Muscle of leg (tissue), 11 donors: ENCODE results near the gene IRF7. TPM values are rescaled to one million over a fixed set of nuclear protein-coding genes. Genes with fewer than 3 reads are reported as not detected.

Source experiments
- DNase-seq: peaks from one replicate; pipeline ENCODE4 v3.0.0; 2013
- H3K27ac ChIP-seq: one replicate; pipeline ENCODE4 v1.5.1; 2013; ENCODE audit warnings: mild to moderate bottlenecking, low read length, control low read depth
- H3K27me3 ChIP-seq: one replicate; pipeline ENCODE4 v1.6.1; 2013; ENCODE audit warnings: low read length; ENCODE audit not compliant: control insufficient read depth, insufficient read depth
- H3K36me3 ChIP-seq: one replicate; pipeline ENCODE4 v1.6.1; 2013; ENCODE audit warnings: low read length; ENCODE audit not compliant: control insufficient read depth, insufficient read depth
- H3K4me1 ChIP-seq: one replicate; pipeline ENCODE4 v1.6.1; 2013; ENCODE audit warnings: low read length; ENCODE audit not compliant: control insufficient read depth, insufficient read depth
- H3K4me3 ChIP-seq: one replicate; pipeline ENCODE4 v1.5.1; 2013; ENCODE audit warnings: low read length, control low read depth
- H3K9me3 ChIP-seq: replicated peaks from 2 replicates; pipeline ENCODE4 v1.6.1; 2013; ENCODE audit warnings: low read depth, low read length; ENCODE audit not compliant: control insufficient read depth
- WGBS: methylation state at CpG from one replicate; pipeline ENCODE4 v1.1.5; 2013; ENCODE audit warnings: missing lambda C conversion rate; ENCODE audit not compliant: insufficient coverage; 5-methylcytosine and 5-hydroxymethylcytosine counted together
- polyA plus RNA-seq, 8 donors: library from polyadenylated mRNA; unstranded; fragments of 120-200 nt; gene quantifications; one replicate each; pipeline versions ENCODE4 v1.2.1 to v1.2.3, GENCODE V29; 2013; ENCODE audit warnings: inconsistent platforms in 1 of 8, low replicate concordance in 1 of 8; ENCODE audit not compliant: insufficient read length in 8 of 8, insufficient read depth in 1 of 8
- total RNA-seq: library from RNA; stranded (reverse); fragments of 120-200 nt; gene quantifications from one replicate; pipeline ENCODE4 v1.2.4, GENCODE V29; 2013

Gene IRF7
- total and polyA plus RNA-seq, 9 donors = 7.8 to 14.7 (median 9.6) TPM

DNA sequence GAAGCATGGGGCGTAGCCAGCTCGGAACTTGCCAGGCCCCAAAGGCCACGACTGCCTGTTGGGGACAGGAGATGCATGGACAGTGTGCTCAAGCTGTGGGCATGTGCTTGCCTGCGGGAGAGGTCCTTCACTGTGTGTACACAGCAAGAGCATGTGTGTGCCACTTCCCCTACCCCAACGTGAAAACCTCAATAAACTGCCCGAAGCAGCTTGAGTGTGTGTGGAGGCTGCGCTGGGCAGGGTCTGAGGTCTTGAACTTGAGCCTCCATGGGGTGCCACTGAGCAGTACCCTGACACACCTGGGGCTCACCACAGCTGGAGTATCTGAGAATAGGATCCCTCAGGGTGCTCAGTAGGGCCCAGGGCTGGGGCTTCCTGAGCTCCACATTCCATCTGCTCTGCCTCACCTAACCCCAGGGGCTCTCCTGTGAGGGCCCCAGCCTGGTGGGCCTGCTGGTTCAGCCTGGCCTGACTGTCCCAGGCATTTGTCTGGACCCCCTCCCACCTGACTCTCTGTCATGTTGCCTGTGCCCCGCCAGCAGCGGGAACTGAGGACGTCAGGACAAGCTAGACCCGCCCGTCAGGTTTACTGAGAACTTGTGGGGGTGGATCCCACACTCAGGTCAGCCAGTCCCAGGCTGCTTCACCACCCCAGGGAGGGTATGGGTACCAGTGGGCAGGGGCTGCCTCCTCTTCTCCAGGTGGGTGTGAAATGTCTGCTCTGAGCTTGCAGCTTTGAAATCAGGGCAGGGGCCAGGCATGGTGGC is 51.8 kb downstream of the IRF7 start:
- H3K27me3 ChIP-seq = peaks cover 22% of the 10 kb centered on the region
- no peaks in the 10 kb centered on the region for H3K9me3 ChIP-seq
- 78% methylated on average over 8 of the region's 12 CpGs for WGBS
- no peak overlapping the region for H3K4me3 ChIP-seq
- H3K27ac ChIP-seq = no peak overlapping the region
- no peaks in the 10 kb centered on the region for H3K36me3 ChIP-seq
- peaks cover 27% of the 10 kb centered on the region for H3K4me1 ChIP-seq
- no peak for DNase-seq

DNA sequence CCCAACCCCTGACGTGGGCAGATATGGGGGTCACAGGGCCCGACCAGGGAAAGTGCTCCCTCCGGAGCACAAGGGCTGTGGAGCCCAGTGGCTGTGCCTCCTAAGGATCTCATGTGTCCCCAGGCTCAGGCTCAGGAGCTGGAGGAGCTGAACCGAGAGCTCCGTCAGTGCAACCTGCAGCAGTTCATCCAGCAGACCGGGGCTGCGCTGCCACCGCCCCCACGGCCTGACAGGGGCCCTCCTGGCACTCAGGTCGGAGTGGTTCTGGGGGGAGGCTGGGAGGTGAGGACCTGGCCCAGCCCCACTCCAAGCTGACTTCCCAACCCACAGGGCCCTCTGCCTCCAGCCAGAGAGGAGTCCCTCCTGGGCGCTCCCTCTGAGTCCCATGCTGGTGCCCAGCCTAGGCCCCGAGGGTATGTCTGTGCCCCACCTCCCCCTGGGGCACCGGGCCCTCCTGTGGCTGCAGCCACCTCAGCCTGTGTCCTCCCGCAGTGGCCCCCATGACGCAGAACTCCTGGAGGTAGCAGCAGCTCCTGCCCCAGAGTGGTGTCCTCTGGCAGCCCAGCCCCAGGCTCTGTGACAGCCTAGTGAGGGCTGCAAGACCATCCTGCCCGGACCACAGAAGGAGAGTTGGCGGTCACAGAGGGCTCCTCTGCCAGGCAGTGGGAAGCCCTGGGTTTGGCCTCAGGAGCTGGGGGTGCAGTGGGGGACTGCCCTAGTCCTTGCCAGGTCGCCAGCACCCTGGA is 52.5 kb downstream of the IRF7 start:
- Histone ChIP-seq H3K4me1 (peaks cover 26% of the 10 kb centered on the region), H3K27ac (no peak overlapping the region), H3K9me3 (no peaks in the 10 kb centered on the region), H3K27me3 (peaks cover 30% of the 10 kb centered on the region), H3K4me3 (no peak overlapping the region), H3K36me3 (no peaks in the 10 kb centered on the region)
- WGBS = 86% methylated on average over 13 of the region's 18 CpGs
- DNase-seq = no peak

Other genes starting within 250 kb of the IRF7 start
- gene B4GALNT4, start 246.5 kb downstream of the IRF7 start, total RNA-seq = 14.4 TPM
- gene B4GALNT4, start 246.5 kb downstream of the IRF7 start, polyA plus RNA-seq = 10 to 100 TPM; 12.9 to 34.1 (median 21.7) TPM
- gene PKP3, start 221.7 kb downstream of the IRF7 start, total RNA-seq = 0.13 TPM
- gene PKP3, start 221.7 kb downstream of the IRF7 start, polyA plus RNA-seq = 10 to 100 TPM in 1 of 8 donors, 1 to 10 TPM in 1, under 1 TPM in 6; 0.16 to 10.5 (median 0.61) TPM
- gene SIGIRR, start 201.0 kb downstream of the IRF7 start, total RNA-seq = 16.5 TPM
- 10 to 100 TPM in 7 of 8 donors, 1 to 10 TPM in 1; 9.4 to 26.3 (median 15.5) TPM for gene SIGIRR, start 201.0 kb downstream of the IRF7 start, polyA plus RNA-seq
- 0.09 TPM for gene ANO9, start 173.9 kb downstream of the IRF7 start, total RNA-seq
- gene ANO9, start 173.9 kb downstream of the IRF7 start, polyA plus RNA-seq = 1 to 10 TPM in 3 of 8 donors, under 1 TPM in 5; 0.23 to 5.6 (median 0.37) TPM
- gene PTDSS2, start 165.7 kb downstream of the IRF7 start, total RNA-seq = 19.4 TPM
- gene PTDSS2, start 165.7 kb downstream of the IRF7 start, polyA plus RNA-seq = 10 to 100 TPM; 25.6 to 47.2 (median 30.4) TPM
- gene RNH1, start 108.7 kb downstream of the IRF7 start, total RNA-seq = 89.5 TPM
- gene RNH1, start 108.7 kb downstream of the IRF7 start, polyA plus RNA-seq = 100 to 1,000 TPM in 4 of 8 donors, 10 to 100 TPM in 4; 89.6 to 107 (median 99.6) TPM
- 90.4 TPM for gene HRAS, start 80.4 kb downstream of the IRF7 start, total RNA-seq
- 100 to 1,000 TPM in 5 of 8 donors, 10 to 100 TPM in 3; 78.8 to 143 (median 119) TPM for gene HRAS, start 80.4 kb downstream of the IRF7 start, polyA plus RNA-seq
- gene LRRC56, start 78.4 kb downstream of the IRF7 start, total RNA-seq = 2.0 TPM
- 1 to 10 TPM; 1.7 to 8.4 (median 5.9) TPM for gene LRRC56, start 78.4 kb downstream of the IRF7 start, polyA plus RNA-seq
- gene LMNTD2, start 55.2 kb downstream of the IRF7 start, total RNA-seq = 0.22 TPM
- 1 to 10 TPM in 2 of 8 donors, under 1 TPM in 6; 0.25 to 1.5 (median 0.62) TPM for gene LMNTD2, start 55.2 kb downstream of the IRF7 start, polyA plus RNA-seq
- gene RASSF7, start 55.0 kb downstream of the IRF7 start, total RNA-seq = 2.3 TPM
- gene RASSF7, start 55.0 kb downstream of the IRF7 start, polyA plus RNA-seq = 1 to 10 TPM; 2.3 to 4.4 (median 2.6) TPM
- gene PHRF1, start 39.5 kb downstream of the IRF7 start, total RNA-seq = 13.1 TPM
- 10 to 100 TPM; 16.0 to 23.1 (median 20.2) TPM for gene PHRF1, start 39.5 kb downstream of the IRF7 start, polyA plus RNA-seq
- 0.75 TPM for gene CDHR5, start 9.0 kb upstream of the IRF7 start, total RNA-seq
- gene CDHR5, start 9.0 kb upstream of the IRF7 start, polyA plus RNA-seq = 10 to 100 TPM in 1 of 8 donors, 1 to 10 TPM in 6, under 1 TPM in 1; 0.65 to 33.7 (median 1.4) TPM
- gene SCT, start 11.2 kb upstream of the IRF7 start, total RNA-seq = 55.2 TPM
- gene SCT, start 11.2 kb upstream of the IRF7 start, polyA plus RNA-seq = 100 to 1,000 TPM in 2 of 8 donors, 10 to 100 TPM in 6; 37.0 to 126 (median 66.4) TPM
- gene DRD4, start 21.3 kb upstream of the IRF7 start, total RNA-seq = 0.22 TPM
- gene DRD4, start 21.3 kb upstream of the IRF7 start, polyA plus RNA-seq = 1 to 10 TPM in 2 of 8 donors, under 1 TPM in 6; 0.18 to 2.0 (median 0.83) TPM
- 22.7 TPM for gene DEAF1, start 79.3 kb upstream of the IRF7 start, total RNA-seq
- 10 to 100 TPM; 29.3 to 38.9 (median 31.7) TPM for gene DEAF1, start 79.3 kb upstream of the IRF7 start, polyA plus RNA-seq
- 11.8 TPM for gene TMEM80, start 79.9 kb upstream of the IRF7 start, total RNA-seq
- gene TMEM80, start 79.9 kb upstream of the IRF7 start, polyA plus RNA-seq = 10 to 100 TPM; 10.1 to 26.0 (median 20.1) TPM
- gene EPS8L2, start 90.3 kb upstream of the IRF7 start, total RNA-seq = 1.6 TPM
- gene EPS8L2, start 90.3 kb upstream of the IRF7 start, polyA plus RNA-seq = 10 to 100 TPM in 1 of 8 donors, 1 to 10 TPM in 7; 1.5 to 14.1 (median 2.2) TPM
- gene TALDO1, start 131.5 kb upstream of the IRF7 start, total RNA-seq = 62.7 TPM
- gene TALDO1, start 131.5 kb upstream of the IRF7 start, polyA plus RNA-seq = 10 to 100 TPM; 60.2 to 79.9 (median 71.3) TPM
- 18.1 TPM for gene GATD1, start 161.5 kb upstream of the IRF7 start, total RNA-seq
- 10 to 100 TPM; 38.9 to 53.2 (median 44.8) TPM for gene GATD1, start 161.5 kb upstream of the IRF7 start, polyA plus RNA-seq
- 0.04 TPM for gene CEND1, start 174.1 kb upstream of the IRF7 start, total RNA-seq
- 1 to 10 TPM in 1 of 8 donors, under 1 TPM in 7; 0.36 to 1.5 (median 0.56) TPM for gene CEND1, start 174.1 kb upstream of the IRF7 start, polyA plus RNA-seq
- gene SLC25A22, start 182.3 kb upstream of the IRF7 start, total RNA-seq = 5.4 TPM
- 10 to 100 TPM; 10.4 to 15.8 (median 14.2) TPM for gene SLC25A22, start 182.3 kb upstream of the IRF7 start, polyA plus RNA-seq
- 3.9 TPM for gene PIDD1, start 189.3 kb upstream of the IRF7 start, total RNA-seq
- 10 to 100 TPM in 4 of 8 donors, 1 to 10 TPM in 4; 5.5 to 13.7 (median 10.0) TPM for gene PIDD1, start 189.3 kb upstream of the IRF7 start, polyA plus RNA-seq
- gene RPLP2, start 194.0 kb upstream of the IRF7 start, total RNA-seq = 2,004 TPM
- gene RPLP2, start 194.0 kb upstream of the IRF7 start, polyA plus RNA-seq = 1,000 to 10,000 TPM; 1,485 to 2,136 (median 1,739) TPM
- 9.0 TPM for gene PNPLA2, start 203.0 kb upstream of the IRF7 start, total RNA-seq
- gene PNPLA2, start 203.0 kb upstream of the IRF7 start, polyA plus RNA-seq = 10 to 100 TPM; 19.4 to 46.1 (median 28.4) TPM
- gene CRACR2B, start 212.0 kb upstream of the IRF7 start, total RNA-seq = 6.9 TPM
- 10 to 100 TPM in 7 of 8 donors, 1 to 10 TPM in 1; 7.7 to 22.0 (median 13.3) TPM for gene CRACR2B, start 212.0 kb upstream of the IRF7 start, polyA plus RNA-seq
- 147 TPM for gene CD151, start 217.0 kb upstream of the IRF7 start, total RNA-seq
- gene CD151, start 217.0 kb upstream of the IRF7 start, polyA plus RNA-seq = 100 to 1,000 TPM; 133 to 178 (median 151) TPM
- gene POLR2L, start 226.6 kb upstream of the IRF7 start, total RNA-seq = 97.7 TPM
- gene POLR2L, start 226.6 kb upstream of the IRF7 start, polyA plus RNA-seq = 100 to 1,000 TPM; 114 to 147 (median 125) TPM
- 60.3 TPM for gene TSPAN4, start 226.9 kb upstream of the IRF7 start, total RNA-seq
- 10 to 100 TPM; 48.0 to 75.9 (median 65.1) TPM for gene TSPAN4, start 226.9 kb upstream of the IRF7 start, polyA plus RNA-seq